ENCODE data around the gene FGF18.

FGF18 gene

DNA sequence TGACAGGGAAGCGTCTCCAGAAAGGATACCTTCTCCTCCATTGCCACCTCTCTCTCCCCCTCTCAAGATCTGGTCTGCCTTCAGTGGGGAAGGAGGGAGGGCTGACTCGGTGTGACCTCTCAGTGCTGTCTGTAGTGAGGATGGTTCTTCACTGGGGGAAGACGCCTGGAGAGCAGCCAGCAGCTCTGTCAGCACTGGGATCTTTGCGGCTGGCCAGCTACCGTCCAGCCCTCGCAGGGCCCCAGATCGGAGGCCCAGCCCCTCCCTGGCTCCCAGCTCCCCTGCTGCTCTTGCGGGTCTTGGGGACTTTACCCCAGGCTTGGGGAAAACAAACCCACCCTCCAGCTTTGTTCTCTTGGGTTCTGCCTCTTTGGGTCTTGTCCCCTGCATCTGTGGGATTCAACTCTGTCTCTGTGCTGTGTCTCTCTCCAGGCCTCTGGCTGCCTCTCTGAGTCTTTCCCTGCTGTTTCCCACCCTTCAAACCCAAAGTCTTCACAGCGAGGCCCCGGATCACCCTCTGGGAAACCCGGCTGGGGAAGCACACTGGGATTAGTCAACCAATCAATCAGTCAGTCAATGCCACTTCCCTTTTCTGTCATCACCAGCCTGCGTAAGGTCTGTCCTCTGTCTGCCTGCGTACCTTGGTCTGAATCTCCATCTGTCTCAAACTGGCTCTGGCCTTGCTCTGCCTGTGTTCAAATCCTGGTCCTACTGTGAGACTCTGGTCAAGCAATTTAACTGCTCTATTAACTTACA, 23.0 kb downstream of the FGF18 start:
- no peak for DNase-seq (ENCODE audit: low read depth)

- DNase-seq (ENCODE audit: low read depth) = no peak
Measured at GRCh38 chr5:171444582-171444981, 25.1 kb downstream of the FGF18 start.

- no peak for DNase-seq (ENCODE audit: low read depth)
Measured at GRCh38 chr5:171445644-171446516, 26.4 kb downstream of the FGF18 start.

DNA sequence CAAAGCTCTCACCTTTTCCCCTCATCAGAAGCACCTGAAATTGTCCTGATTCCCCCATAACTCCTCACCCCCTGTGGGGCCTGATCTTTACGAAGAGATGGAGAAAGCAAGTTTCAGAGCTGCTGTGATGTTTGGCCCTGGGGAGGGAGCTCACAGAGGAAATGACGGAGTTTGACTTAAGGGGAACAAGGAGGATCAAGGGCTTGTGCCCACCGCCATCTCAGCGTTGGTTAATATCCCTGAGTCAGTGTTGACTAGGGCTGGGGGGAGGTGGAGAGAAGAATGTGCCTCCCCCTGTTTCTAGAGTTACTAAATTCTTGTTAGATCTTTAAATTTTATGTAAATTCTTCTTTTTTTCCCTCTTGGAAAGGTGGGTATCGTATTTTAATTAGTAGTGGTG, 27.8 kb downstream of the FGF18 start:
- no peak for DNase-seq (ENCODE audit: low read depth)

- DNase-seq (ENCODE audit: low read depth) = no peak
Measured at GRCh38 chr5:171449426-171449825, 30.0 kb downstream of the FGF18 start.

DNA sequence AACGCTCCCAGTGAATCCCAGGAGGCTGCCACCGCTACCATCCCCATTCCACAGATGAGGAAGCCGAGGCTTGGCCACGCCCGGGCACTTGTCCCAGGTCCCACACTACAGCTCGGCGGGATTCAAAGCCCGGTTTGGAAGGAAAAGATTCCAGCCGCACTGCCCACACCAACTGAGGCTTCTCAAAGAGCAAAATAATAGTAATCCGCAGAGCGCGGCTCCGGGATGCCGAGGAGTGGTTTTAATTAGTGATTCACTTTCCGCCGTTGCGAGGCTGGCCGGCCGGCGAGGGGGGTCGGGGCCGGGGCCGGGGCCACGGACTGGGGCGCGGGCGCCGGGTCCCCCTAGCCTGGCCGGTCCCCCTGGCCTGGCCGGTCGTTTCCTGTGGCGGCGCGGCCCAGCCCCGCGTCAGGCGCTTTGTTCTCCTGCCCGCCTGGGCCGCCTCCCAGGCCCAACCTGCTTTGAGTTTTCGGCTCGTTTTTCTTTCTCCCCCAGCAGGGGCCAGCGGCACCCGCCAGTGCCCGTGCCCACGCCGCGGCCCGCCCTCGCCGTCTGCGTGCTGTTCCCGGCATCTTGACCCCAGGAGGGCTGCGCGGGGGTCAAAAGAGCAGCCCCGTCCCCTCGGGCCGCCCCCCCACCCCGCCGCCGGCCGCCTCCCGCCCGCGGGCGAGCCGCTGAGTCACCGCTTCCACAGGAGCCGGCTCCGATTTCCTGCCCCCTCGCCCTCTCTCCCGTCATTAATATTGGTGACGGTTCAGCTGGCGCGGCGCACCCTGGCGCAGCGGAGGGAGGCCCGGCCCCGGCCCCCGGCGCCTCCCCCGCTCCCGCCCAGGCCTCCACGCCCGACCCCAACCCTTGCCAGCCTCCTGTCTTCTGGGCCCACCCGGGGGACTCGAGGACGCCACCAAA, 31.2 kb downstream of the FGF18 start:
- no peak for DNase-seq (ENCODE audit: low read depth)

- no peak for DNase-seq (ENCODE audit: low read depth)
Measured at GRCh38 chr5:171451421-171451820, 32.0 kb downstream of the FGF18 start.

DNA sequence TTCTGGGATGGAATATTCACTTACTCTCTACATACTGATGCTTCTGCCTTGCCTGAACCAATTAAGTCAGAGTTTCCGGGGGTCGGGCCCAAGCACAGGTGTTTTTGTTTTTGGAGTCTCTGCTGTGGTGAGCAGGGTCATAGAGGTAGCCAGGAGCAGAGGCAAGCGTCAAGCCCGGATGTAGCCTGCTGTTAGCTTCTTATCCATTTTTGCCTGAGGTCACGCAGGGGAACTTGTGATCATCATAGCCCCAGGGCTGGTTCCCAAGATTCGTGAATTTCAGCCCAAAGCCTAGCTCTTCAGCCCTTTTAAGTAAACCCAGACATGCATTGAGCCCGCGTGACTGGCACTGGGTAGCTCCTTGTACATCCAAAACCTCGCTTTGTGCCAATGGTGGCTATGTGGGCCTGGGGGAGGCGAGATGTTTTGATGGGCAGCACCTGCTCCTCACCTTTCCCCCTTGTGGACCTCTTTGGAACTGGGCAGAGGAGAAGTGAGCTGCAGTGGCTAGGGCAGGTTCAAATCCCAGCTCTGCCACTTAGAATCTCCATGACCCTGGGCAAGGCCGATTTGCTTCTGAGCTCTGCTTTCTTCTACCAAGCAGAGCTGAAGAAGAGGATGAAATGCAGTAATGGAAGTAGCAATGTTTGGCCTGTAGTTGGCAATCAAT, 33.7 kb downstream of the FGF18 start:
- no peak for DNase-seq (ENCODE audit: low read depth)

GRCh38 chr5:171453988-171454387, 34.5 kb downstream of the FGF18 start:
- DNase-seq (ENCODE audit: low read depth) = no peak

DNA sequence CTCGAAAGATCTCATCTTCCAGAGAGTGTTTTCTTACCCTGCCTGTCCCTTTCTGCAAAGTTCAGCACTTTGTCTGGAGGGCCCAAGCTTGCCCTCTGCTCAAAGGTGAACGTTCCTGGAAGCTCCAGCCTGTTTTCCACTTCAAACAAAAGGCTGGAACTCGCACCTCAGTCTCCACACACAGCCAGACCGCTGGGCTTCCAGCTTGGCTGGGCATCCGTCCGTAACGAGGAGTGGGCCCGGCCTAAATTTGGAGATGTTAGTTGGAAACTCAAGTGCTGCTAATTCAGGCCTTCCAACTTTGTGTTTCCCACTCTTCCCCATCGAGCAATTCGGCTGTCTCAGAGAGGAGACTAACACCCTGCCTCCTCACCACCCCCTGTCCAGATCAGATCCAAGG, 35.1 kb downstream of the FGF18 start:
- no peak for DNase-seq (ENCODE audit: low read depth)

GRCh38 chr5:171455522-171455921, 36.1 kb downstream of the FGF18 start:
- DNase-seq (ENCODE audit: low read depth) = no peak

GRCh38 chr5:171457208-171457981, 37.9 kb downstream of the FGF18 start:
- no peak for DNase-seq (ENCODE audit: low read depth)

DNA sequence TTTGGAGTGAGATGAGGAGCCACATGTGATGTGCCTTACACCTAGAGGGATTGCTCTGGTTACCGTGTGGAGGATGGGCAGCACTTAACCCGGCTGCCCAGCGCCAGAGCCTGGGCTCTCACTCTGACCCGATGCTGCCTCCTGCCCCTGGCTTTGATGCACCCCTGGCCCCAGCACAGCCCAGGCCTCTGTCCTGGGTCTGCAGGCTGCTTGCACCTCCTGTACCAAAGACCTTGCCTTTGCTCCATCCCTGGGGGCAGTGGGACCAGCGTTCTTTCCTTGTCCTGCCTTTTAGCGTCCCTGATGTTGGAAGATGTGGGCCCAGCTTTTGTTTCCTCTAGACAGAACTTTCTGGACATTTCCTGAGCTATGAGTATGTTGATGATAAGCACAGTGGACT, 40.4 kb downstream of the FGF18 start:
- no peak for DNase-seq (ENCODE audit: low read depth)

DNA sequence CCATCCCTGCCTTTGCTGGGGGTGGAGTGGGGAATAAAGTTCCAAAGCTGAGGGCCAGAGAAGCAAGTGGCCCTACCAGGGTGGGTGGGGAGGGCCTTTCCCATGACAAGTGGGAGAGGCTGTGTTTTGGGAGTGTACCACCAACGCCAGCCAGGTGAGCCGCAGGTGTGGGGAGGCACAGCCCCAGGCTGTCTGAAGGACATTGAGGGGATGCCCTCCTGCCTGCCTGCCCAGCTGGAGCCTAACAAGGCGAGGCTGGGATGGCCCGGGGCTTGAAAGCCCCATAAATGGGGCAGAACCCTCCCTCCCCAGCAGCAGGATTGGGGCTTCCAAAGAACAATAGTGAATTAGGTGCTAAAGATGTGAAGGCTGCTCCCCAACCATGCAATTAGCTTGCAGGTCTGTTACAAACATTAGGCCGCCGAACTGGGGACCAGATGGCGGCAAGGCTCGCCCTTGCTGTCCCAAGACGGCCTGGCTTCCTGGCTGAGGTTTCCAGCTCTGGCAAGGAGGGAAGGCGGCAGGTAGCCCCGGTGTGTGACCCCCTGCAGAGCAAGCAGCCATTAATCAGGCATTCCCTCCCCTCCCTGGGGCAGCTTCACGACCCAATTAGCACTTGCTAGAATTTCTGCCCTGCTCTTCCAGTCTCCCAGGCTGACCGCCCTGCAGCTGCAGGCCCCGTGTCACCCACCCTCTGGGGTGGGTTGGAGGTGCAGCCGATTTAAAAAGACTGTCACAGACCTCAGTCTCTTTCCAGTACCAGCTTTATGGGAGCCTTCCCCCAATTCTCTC, 42.9 kb downstream of the FGF18 start:
- DNase-seq (ENCODE audit: low read depth) = no peak

DNA sequence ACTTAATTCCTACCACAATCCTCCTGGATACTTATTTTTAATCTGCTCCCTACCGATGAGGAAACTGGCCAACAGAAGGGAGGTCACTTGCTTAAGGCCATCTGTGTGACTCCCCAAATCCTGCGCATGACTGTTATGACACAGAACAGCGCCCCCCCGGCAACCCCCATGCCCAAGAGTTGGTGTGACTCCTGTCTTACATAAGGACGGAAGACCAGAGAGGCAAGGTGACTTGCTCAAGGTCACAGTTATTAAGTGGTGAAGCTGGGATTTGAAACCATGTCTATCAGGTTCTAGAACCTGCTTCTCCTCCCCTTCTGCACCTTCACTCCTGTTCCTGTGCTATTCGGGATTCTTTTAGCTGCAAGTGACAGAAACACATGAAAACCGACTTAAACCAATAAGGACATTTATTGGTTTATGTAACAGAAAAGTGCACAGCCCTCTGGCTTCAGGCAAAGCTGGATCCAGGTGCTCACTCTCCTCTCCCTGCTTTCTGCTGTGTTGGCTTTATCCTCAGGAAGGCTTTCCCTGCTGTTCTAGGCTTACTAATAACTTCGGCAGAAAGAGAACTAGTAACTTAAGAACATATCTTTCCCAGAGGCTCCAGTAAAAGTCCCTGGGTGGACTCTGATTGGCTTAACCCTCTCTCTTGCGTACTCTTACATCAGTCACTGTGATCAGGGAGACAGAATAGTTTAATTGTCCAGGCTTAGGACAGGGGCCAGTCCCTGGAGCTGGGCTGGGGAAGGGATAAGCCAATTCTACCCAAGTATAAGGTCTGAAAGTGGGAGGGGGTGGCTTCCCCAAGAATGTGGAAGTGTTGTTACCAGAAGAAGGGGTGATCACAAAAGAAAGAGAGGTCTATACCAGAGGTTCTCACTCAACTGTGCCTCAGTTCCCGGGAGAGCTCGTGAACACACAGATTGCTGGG, 43.7 kb downstream of the FGF18 start:
- no peak for DNase-seq (ENCODE audit: low read depth)

DNA sequence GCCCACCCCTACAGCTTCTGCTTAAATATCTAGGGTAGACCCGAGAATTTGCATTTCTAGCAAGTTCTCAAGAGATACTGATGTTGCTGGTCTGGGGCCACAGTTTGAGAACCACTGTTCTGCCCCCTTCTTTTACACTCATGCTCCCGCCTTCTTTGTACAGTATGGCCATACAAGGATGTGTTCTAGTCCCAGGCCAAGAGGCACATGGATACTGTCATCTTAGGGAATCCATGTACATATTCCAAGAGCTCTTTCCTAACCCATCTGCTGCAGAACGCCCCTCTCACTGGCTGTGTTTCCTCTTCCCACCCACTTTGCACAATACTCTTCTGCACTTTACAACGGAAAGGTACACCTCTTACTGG, 44.4 kb downstream of the FGF18 start:
- DNase-seq (ENCODE audit: low read depth) = no peak

GRCh38 chr5:171464829-171465228, 45.4 kb downstream of the FGF18 start:
- DNase-seq (ENCODE audit: low read depth) = no peak

- DNase-seq (ENCODE audit: low read depth) = no peak
Measured at GRCh38 chr5:171467107-171467506, 47.7 kb downstream of the FGF18 start.

DNA sequence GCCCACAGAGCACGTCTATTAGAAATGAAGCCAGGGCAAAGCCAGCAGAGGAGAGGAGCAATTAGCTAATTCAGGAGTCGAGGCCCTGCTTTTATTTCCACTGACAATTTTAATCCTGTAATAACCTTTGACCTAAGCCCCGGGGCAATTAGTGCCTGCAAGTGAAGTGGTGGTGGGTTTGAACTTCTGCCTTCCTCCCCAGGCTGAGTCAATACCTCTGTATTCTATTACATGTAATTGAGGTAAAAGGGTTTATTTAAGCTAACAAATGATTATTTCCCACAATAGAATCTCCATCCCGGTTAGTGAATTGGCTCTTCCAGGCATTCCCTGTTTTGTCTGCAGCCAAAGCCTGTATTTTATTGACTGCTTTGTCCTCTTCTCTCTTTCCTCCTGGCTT, 49.9 kb downstream of the FGF18 start:
- DNase-seq (ENCODE audit: low read depth) = no peak
